Occipital lobe (tissue), 2 donors: ENCODE results near the gene BPTF. TPM values are rescaled to one million over a fixed set of nuclear protein-coding genes. Genes with fewer than 3 reads are reported as not detected.
A peak's percentile ranks its signal among the peaks of the same experiment; 100 is the strongest.
"Not testable (repeated sequence)": the region's sequence is repeated elsewhere in the genome, so short reads cannot be mapped to it uniquely, and the experiment has no call there.

Experiments used
- DNase-seq: peaks from one replicate; lab custom pipeline; 2025; lab: John Stamatoyannopoulos, UW
- total RNA-seq: library from RNA; depleted of rRNA; stranded (reverse); fragments of >200 nt; gene quantifications from one replicate; pipeline ENCODE4 v1.2.3, GENCODE V29; 2014

The BPTF gene
- total RNA-seq, 1 donor from 2014 or later: 144 TPM

DNA sequence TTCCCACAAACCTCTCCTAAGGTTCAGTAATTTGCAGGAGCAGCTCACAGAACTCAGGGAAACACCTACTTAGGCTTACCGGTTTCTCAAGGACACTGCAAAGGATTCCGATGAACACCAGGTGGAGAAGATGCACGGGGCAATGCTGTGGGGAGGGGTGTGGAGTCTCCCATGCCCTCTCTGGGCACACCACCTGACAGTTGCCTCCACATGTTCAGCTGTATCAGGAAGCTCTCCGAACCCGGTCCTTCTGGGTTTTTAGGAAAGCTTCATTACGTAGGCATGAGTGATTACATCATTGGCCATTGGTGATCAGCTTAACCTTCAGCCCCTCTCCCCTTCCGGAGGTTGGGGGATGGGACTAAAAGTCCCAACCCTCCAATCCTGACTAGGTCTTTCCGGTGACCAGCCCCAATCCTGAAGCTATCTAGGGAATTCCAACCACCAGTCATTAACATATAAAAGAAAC lies 149.3 kb downstream of the BPTF start:
- DNase-seq: no peak

DNA sequence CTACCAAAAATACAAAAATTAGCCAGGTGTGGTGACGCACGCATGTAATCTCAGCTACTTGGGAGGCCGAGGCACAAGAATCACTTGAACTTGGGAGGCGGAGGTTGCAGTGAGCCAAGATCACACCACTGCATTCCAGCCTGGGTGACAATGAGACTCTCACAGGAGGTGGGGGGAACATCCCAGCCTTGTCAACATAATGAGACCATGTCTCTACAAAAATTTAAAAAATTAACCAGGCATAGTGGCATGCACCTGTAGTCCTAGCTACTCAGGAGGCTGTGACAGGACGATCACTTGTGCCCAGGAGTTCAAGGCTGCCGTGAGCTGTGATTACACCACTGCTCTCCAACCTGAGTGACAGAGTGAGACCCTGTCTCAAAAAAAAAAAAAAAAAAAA lies 151.0 kb downstream of the BPTF start:
- not testable (repeated sequence) for DNase-seq

DNA sequence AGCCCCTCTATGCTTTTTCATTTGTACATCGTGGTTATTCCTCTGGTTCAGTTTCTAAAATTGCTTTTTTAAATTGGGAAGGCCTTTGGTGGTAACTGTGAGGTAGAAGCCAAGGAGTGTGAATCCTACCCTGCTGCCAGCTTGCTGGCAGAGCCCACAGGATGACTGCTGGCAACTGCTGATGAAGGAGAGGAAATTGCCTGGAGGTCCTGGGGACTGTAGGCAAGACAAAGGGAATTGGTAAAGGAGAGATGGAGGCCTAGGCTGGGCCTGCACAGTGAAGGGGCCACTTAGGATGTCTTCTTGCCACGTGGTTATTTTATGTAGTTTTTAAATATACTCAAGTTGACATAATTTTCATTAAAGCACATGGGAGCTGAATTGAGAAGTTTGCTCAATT lies 155.2 kb downstream of the BPTF start:
- no peak for DNase-seq

DNA sequence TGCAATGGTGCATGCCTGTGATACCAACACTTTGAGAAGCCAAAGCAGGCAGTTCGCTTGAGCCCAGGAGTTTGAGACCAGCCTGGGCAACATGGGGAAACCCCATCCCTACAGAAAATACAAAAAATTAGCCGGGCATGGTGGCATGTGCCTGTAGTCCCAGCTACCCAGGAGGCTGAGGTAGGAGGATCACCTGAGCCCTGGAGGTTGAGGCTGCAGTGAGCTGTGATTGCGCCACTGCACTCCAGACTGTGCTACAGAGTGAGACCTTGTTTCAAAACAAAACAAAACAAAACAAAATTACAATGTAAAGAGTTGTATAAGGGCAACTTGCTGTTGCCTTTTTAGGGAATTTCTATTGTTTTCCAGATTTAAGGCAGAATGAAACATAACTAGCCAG lies 155.6 kb downstream of the BPTF start:
- DNase-seq: not testable (repeated sequence)

DNA sequence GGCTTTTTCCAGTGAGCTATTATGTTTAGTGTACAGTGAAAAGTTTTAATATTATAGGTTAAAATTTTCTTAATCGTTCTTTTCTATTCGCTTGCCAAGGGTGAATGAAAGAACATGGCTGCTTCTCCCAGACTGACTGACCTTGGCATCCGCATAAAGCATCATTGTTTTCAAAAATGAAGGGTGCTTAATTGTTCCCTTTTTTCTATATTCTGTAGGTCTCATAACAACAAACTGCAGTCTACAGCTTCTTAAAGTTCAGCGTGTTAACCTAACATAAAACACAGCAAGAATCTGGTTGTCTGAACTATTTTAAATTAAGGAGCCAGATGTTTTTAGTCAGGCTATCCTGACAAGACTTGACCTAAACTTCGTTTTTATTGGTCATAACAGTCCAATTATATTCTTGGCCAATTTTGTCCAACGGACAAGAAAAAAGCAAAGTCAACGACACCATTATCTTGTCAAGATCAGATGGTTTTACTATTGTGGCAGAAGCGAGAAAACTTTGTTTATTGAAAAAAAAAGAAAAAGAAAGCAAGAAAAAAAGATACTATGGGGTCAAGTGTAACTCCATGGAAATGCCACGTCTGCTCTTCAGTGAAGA lies 156.8 kb downstream of the BPTF start:
- DNase-seq: no peak

DNA sequence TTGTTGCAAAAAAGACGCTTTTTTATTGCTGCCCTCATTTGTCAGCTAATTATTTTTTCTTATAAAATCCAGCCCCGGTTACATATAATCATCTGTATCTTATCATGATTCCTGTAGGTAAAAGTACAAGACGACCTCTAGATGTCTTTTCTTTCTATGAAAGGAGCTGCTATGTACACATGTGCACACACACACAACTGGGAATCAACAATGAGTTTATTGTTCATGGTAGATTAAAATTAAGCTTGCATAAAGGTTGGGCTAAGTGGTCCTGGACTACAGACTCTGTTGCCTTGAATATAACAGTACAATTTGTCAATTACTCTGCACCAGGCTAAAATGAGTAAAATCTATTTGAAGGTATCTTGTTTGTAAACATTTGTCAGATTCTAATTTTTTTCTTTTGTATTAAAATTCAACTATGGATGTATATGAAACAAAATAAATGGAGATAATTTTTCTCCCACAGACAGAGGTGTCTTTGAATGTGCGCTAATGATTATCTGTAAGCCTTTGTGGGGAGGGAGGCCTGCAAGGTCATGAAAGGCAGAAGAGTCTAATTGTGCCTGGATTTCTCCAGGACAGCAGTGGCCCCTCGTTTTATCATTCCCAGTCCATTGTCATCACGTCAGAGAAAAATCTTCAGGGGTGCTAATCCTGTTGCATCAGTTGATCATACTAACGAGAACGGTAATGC lies 157.5 kb downstream of the BPTF start:
- DNase-seq: no peak

DNA sequence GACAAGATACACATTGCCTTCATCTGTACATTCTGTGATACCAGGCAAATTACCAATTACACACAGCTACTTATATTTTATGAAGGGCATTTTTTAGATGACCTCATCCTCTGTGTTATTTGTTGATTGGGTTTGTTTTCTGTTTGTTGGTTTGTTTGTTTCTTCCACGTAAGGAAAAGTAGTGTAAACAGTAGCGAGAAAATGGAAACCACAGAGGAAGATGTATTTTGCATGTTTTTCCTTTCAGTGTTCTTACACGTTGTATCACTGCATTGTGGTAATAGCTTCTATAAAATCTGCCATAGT lies 158.0 kb downstream of the BPTF start:
- no peak for DNase-seq

- DNase-seq: no peak
Measured at GRCh38 chr17:67990909-67991308, 165.6 kb downstream of the BPTF start.

GRCh38 chr17:67992548-67993152 lies 167.3 kb downstream of the BPTF start:
- no peak for DNase-seq

- DNase-seq: peak; percentile 81
Measured at GRCh38 chr17:67993153-67993997, 168.1 kb downstream of the BPTF start.

DNA sequence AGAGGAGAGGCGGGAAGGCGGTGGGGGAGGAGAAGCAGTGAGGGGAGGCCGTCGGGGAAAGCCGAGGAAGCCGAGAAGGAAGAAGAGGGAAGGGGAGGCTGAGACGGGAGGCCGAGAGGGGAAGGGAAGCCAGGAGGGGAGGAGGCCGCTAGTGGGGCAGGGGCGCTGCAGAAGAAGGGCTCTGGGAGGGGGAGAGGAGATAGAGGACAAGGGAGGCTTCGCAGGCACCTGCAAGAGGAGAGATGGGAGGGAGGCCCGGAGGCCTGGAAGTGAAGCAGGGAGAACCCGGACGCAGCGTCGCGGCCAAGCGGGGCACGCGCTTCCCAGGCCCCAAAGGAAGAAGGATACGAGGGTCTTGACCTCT lies 168.7 kb downstream of the BPTF start:
- no peak for DNase-seq

DNA sequence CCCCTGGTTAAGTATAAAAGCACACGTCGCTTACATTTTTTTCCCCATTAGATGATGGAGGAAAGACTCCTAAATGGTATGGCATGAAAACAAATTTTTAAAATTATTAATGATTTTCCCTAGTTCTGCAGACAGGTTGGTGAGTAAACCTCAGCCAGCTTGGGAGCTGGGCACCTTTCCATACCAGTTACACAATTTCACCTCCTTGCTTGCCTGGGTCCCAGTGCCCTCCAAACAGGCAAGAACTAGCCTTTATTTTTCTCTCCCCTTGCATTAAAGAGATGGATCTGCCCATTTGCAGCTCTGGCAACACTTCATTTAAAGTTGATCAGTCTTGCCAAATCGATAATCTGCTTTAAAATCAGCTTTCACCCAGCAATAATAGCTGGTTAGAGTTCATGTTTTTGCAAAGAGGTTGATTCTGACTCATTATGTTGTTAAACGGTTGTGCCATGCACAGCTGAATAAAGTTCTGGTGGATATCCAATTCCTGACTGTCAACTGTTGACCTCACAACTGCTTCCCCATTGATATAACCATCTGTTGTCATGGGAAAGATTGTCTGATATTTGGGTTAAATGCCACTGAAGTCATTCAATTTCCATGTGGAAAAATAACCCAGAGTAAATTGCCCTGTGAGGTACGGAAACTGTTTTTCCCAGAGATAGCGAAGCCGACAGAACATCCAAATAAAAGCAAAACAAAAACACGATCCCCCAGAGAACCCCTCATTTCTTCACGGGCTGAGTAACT lies 169.7 kb downstream of the BPTF start:
- DNase-seq: no peak

DNA sequence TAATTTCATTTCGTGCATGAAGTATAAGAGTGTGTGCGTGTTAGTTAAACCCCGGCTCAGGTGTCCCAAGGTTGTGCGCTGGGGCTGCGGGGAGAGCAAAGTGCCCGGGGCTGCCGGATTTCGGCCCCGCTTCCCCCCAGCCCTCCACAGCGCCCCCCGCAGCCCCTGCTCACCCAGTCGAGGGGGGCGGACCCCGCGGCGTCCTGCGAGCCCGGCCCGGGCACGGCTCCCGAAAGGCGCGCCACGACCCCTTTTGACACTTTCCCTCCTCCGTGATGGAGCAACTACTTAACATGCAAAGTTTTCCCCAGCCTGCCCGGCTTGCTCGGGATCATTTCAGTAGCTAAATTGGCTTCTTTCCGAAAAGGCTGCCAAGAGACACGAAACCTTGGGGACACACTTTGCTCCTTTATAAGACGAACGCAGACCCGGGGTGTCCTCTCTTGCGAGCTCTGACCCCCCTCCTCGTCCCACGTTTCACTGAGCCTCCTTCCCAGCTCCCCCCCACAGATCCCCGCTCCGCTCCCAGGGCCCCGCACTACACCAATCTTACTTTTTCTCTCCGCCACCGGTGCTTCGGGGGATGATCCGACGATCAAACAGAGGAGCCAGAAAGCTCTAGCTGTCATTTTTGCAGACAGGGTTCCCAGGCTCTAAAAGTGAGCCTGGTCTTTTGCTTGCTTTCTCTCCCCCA lies 170.4 kb downstream of the BPTF start:
- no peak for DNase-seq

DNA sequence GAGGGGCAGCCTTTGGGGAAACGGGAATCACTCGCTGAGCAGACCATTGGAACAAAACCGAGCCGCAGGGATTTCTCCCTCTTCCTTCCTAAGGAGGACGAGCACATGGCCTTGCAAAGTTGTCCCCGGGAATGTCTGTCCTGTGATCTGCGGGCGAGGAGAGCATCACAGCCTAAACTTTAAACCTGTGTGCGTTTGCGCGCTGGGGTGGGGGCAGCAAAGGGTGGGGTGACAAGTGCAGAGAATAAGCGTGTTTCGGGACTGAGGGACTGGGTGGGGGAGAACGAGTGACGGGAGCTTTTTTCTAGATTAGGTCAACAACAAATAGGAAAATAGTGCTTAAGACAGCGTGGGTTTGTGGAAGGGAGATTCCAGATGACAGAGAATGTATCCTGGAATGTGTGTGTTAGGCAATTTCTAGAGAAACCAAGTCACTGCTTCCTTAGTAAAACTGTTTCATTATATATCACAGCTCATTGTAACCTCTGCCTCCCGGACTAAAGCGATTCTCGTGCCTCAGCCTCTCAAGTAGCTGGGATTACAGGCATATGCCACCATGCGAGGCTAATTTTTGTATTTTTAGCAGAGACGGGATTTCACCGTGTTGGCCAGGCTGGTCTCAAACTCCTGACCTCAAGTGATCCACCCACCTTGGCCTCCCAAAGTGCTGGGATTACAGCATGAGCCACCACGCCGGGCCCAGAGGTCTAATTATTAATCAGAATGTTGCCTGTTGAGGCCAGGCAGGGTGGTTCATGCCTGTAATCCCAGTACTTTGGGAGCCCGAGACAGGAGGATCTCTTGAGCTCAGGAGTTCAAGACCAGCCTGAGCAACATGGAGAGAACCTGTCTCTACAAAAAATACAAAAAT lies 171.2 kb downstream of the BPTF start, which contains the start of gene C17orf58:
Gene C17orf58 (minus strand): TSS at position 169 of the 871 bp plus-strand sequence. CDS start 271 bp downstream, outside the sequence.
- not testable (repeated sequence) for DNase-seq

DNA sequence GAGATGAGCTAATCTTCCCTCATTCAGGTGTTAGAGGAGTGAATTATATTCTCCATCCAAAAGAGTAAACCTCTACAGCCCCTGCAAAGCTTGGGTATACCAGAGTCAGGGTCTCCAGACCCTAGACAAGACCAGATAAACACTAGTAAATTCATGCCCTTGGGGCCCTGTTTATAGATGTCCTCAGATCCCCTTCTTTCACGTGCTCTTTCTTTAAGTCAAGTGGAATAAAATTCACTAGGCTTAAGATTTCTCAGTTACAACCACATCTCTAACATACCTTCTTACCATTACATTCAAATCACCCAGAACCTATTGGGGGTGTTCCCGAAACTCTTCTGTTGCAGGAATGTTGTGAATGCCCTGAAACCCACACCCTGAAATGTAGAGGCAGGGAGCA lies 173.2 kb downstream of the BPTF start:
- DNase-seq: no peak

- DNase-seq: no peak
Measured at GRCh38 chr17:67999291-67999911, 174.1 kb downstream of the BPTF start.

DNA sequence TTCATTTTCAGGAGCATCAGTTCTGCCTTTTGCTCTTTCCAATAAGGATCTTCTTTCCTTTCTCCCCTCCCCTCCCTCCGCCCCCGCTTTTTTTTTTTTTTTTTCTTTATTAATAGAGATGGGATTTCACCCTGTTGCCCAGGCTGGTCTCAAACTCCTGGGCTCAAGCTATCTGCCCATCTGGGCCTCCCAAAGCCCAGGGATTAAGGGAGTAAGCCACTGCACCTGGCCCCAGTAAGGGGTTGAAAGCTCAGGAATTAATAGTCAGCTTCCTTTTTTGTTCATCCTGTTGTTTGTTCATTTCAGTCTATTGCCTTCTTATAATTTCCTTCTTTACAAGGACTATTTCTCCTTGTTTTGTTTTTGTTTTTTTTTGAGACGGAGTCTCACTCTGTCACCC lies 178.9 kb downstream of the BPTF start:
- DNase-seq: no peak

DNA sequence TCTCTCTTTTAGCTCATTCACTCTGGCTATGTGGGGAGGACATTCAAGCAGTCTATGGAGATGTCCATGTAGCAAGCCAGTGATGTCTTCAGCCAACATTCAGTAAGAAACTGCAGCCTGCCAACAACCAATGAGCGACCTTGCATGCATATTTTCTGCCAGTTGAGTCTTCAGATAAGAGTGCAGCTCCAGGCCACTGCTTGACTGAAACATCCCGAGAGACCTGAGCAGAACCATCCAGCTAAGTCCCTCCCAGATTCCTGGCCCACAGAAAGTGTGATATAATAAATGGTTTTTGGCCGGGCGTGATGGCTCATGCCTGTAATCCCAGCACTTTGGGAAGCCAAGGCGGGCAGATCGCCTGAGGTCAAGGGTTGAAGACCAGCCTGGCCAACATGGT lies 181.5 kb downstream of the BPTF start:
- DNase-seq: no peak

GRCh38 chr17:68011199-68011665 lies 185.9 kb downstream of the BPTF start:
- DNase-seq: no peak
